Suprapubic skin (tissue), 4 donors: ENCODE results near the gene TBC1D5.

Source experiments
- CTCF ChIP-seq, 2 donors: fragments of 200-600 bp in 1 of 2; fragments of 450-650 bp in 1 of 2; sonication (generic) in 1 of 2; IDR thresholded peaks; one replicate each; pipeline ENCODE4 v1.5.1; 2016 to 2019; ENCODE audit warnings: antibody characterized with exemption in 2 of 2, mild to moderate bottlenecking in 1 of 2, moderate library complexity in 1 of 2
- EP300 ChIP-seq: sonication (generic); formaldehyde crosslinking; IDR thresholded peaks from one replicate; pipeline ENCODE4 v1.6.1; 2017; ENCODE audit warnings: antibody characterized with exemption
- POLR2A ChIP-seq, 2 donors: fragments of 450-650 bp; IDR thresholded peaks; one replicate each; pipeline ENCODE4 v1.6.1; 2017; ENCODE audit warnings: antibody characterized with exemption in 2 of 2, mild to moderate bottlenecking in 2 of 2, moderate library complexity in 2 of 2
- POLR2AphosphoS5 ChIP-seq, 3 donors: sonication (generic); formaldehyde crosslinking; IDR thresholded peaks; one replicate each; pipeline ENCODE4 v1.6.1; 2017; ENCODE audit warnings: antibody characterized with exemption in 3 of 3

- TF ChIP-seq EP300 = no peak
- no peak for TF ChIP-seq POLR2A (IDR thresholded peaks at IDR 0.05)
- no peak for TF ChIP-seq CTCF (IDR thresholded peaks at IDR 0.05)
- no peak for TF ChIP-seq POLR2AphosphoS5 (IDR thresholded peaks at IDR 0.05)
These were observed 482.7 kb downstream of the TBC1D5 start for GRCh38 chr3:17259685-17260084.
